K562 (cell line): ENCODE results near the gene IL31. TPM values are rescaled to one million over a fixed set of nuclear protein-coding genes. Genes with fewer than 3 reads are reported as not detected.

ENCODE experiments used
- ATAC-seq: fragments of 200-7000 bp; cut with Tn5 transposase; 3 replicates; pipeline ENCODE4 v1.9.1; 2020; ENCODE audit warnings: moderate library complexity
- BruUV-seq: library from RNA; stranded (reverse); fragments of 400-500 nt; replicated peaks from 2 replicates; lab custom pipeline; 2021; lab: Mats Ljungman, UMichigan
- CTCF ChIA-PET: fragments of 300-600 bp; formaldehyde crosslinking; extraction: SDS; loops from one replicate; lab custom pipeline; 2021; ENCODE audit warnings: low intra/inter-chr PET ratio; lab: Yijun Ruan, JAX
- POLR2A ChIA-PET: fragments of 300-600, 350-650 bp; sonication (Branson Sonifier 250); formaldehyde crosslinking; extraction: SDS; loops from one replicate; lab custom pipeline; 2021; ENCODE audit warnings: antibody characterized with exemption, inconsistent platforms; lab: Yijun Ruan, JAX
- DNase-seq, 4 experiments: peaks; one replicate each; pipeline versions ENCODE4 v3.0.0 to v3.0.0-alpha.2; 2011 to 2018; ENCODE audit warnings: low spot score in 3 of 4, mixed read lengths in 3 of 4; ENCODE audit errors: extremely low read depth in 1 of 4
- FAIRE-seq: peaks from 2 replicates; lab custom pipeline; 2011; peaks lifted over from hg19 to GRCh38; lab: Jason Lieb, UNC
- H2AFZ ChIP-seq: 2 replicates; pipeline ENCODE4 v1.6.0; 2011; ENCODE audit warnings: low read depth, low read length, control low read depth, inconsistent platforms
- H3K27ac ChIP-seq: fragments of 200-600 bp; 3 replicates; pipeline ENCODE4 v1.8.0; 2011; ENCODE audit warnings: low read depth, mild to moderate bottlenecking, control low read depth, inconsistent platforms, low read length, moderate library complexity, mixed read lengths; ENCODE audit errors: extremely low read depth
- H3K27me3 ChIP-seq, 2 experiments: fragments of 300-600 bp in 1 of 2; 2 replicates in 1 of 2; 3 replicates in 1 of 2; pipeline versions ENCODE4 v1.6.0 to v1.8.0; 2011; ENCODE audit warnings: inconsistent platforms in 2 of 2, low read length in 2 of 2, mild to moderate bottlenecking in 1 of 2, mixed read lengths in 1 of 2, moderate library complexity in 1 of 2; ENCODE audit not compliant: control insufficient read depth in 2 of 2, insufficient read depth in 2 of 2
- H3K36me3 ChIP-seq: fragments of 300-600 bp; 3 replicates; pipeline ENCODE4 v1.8.0; 2011; ENCODE audit warnings: mild to moderate bottlenecking, low read length, inconsistent platforms; ENCODE audit not compliant: control insufficient read depth, insufficient read depth
- H3K4me1 ChIP-seq, 2 experiments: fragments of 200-600 bp in 1 of 2; replicated peaks in 1 of 2; 2 replicates in 1 of 2; 3 replicates in 1 of 2; pipeline versions ENCODE4 v1.5.1 to v1.8.0; 2011; ENCODE audit warnings: inconsistent platforms in 2 of 2, low read length in 2 of 2, mild to moderate bottlenecking in 1 of 2, mixed read lengths in 1 of 2, moderate library complexity in 1 of 2; ENCODE audit not compliant: control insufficient read depth in 2 of 2, insufficient read depth in 2 of 2
- H3K4me2 ChIP-seq: 2 replicates; pipeline ENCODE4 v1.6.1; 2011; ENCODE audit warnings: low read length, control low read depth, inconsistent platforms, mixed read lengths; ENCODE audit not compliant: insufficient read depth
- H3K4me3 ChIP-seq: fragments of 200-600 bp; sonication (generic), shearing (Covaris generic); 2 replicates; pipeline ENCODE4 v1.5.1; 2016; ENCODE audit warnings: control low read depth, inconsistent platforms
- H3K79me2 ChIP-seq: fragments of 200-600 bp; 3 replicates; pipeline ENCODE4 v1.8.0; 2011; ENCODE audit warnings: low read length, inconsistent platforms; ENCODE audit not compliant: control insufficient read depth, insufficient read depth
- H3K9ac ChIP-seq, 2 experiments: 2 replicates each; pipeline versions ENCODE4 v1.6.0 to v1.6.1; 2011; ENCODE audit warnings: low read depth in 2 of 2, low read length in 2 of 2, control low read depth in 1 of 2, inconsistent platforms in 1 of 2, mild to moderate bottlenecking in 1 of 2, mixed read lengths in 1 of 2; ENCODE audit not compliant: insufficient read depth in 1 of 2
- H3K9me1 ChIP-seq: one replicate; pipeline ENCODE4 v1.6.0; 2011; ENCODE audit warnings: inconsistent platforms, mild to moderate bottlenecking, low read length, moderate library complexity; ENCODE audit not compliant: control insufficient read depth, insufficient read depth
- H3K9me3 ChIP-seq: replicated peaks from 2 replicates; pipeline ENCODE4 v1.5.1; 2011; ENCODE audit warnings: low read depth, low read length, inconsistent platforms; ENCODE audit not compliant: control insufficient read depth, insufficient read depth
- H4K20me1 ChIP-seq: replicated peaks from 2 replicates; pipeline ENCODE4 v1.6.1; 2011; ENCODE audit warnings: low read length, inconsistent platforms, mixed read lengths; ENCODE audit not compliant: control insufficient read depth, insufficient read depth
- HMG20A ChIP-seq: fragments of 450-650 bp; formaldehyde crosslinking; conservative IDR thresholded peaks from 2 replicates; pipeline ENCODE4 v1.4.0; 2020; ENCODE audit warnings: mild to moderate bottlenecking, mixed read lengths
- KLF16 ChIP-seq: IDR thresholded peaks from 2 replicates; pipeline ENCODE4 v1.6.1; 2016; ENCODE audit warnings: antibody characterized with exemption
- MAFF ChIP-seq: IDR thresholded peaks from 2 replicates; pipeline ENCODE4 v1.6.1; 2012; ENCODE audit warnings: low read length, improper control_type of control experiment
- MYNN ChIP-seq, 2 experiments: sonication (generic); formaldehyde crosslinking in 1 of 2; IDR thresholded peaks; 2 replicates each; pipeline versions ENCODE4 v1.5.0 to v1.6.1; 2016 to 2020; ENCODE audit warnings: antibody characterized with exemption in 1 of 2, missing genetic modification reagents in 1 of 2
- POLR2A ChIP-seq: fragments of 450-650 bp; conservative IDR thresholded peaks from 2 replicates; pipeline ENCODE4 v1.6.1; 2016
- POLR2AphosphoS5 ChIP-seq: IDR thresholded peaks from 2 replicates; pipeline ENCODE4 v1.6.1; 2011; ENCODE audit warnings: mild to moderate bottlenecking, low read depth, low read length, moderate library complexity; ENCODE audit not compliant: control insufficient read depth, insufficient read depth
- POLR2G ChIP-seq: fragments of 200-400 bp; formaldehyde crosslinking; IDR thresholded peaks from 2 replicates; pipeline ENCODE4 v1.6.1; 2017; ENCODE audit warnings: low read depth, mild to moderate bottlenecking, antibody characterized with exemption, low read length, moderate library complexity
- RBM22 ChIP-seq: fragments of 200-400 bp; formaldehyde crosslinking; IDR thresholded peaks from 2 replicates; pipeline ENCODE4 v1.6.1; 2018; ENCODE audit warnings: low read length, low read depth; ENCODE audit not compliant: poor library complexity, severe bottlenecking
- SAFB2 ChIP-seq: fragments of 200-400 bp; formaldehyde crosslinking; IDR thresholded peaks from 2 replicates; pipeline ENCODE4 v1.6.1; 2018; ENCODE audit warnings: borderline replicate concordance, low read length, low read depth, moderate library complexity; ENCODE audit not compliant: severe bottlenecking
- SMC3 ChIP-seq: conservative IDR thresholded peaks from 2 replicates; pipeline ENCODE4 v1.6.1; 2011; ENCODE audit warnings: low read depth, low read length, improper control_type of control experiment; ENCODE audit not compliant: insufficient read depth
- SUPT5H ChIP-seq: fragments of 450-650 bp; IDR thresholded peaks from 2 replicates; pipeline ENCODE4 v1.6.1; 2016
- ZFP30 ChIP-seq: fragments of 250-450 bp; sonication (Bioruptor Pico); IDR thresholded peaks from 2 replicates; pipeline ENCODE4 v1.8.0; 2022; ENCODE audit warnings: moderate library complexity, mild to moderate bottlenecking, inconsistent platforms, borderline replicate concordance
- ZNF584 ChIP-seq: fragments of 200-800 bp; sonication (Bioruptor generic); IDR thresholded peaks from 2 replicates; pipeline ENCODE4 v1.6.1; 2016; ENCODE audit warnings: low read depth, mild to moderate bottlenecking, missing genetic modification characterization, missing compliant biosample characterization
- WGBS: fragments of 100-300 bp; shearing (Covaris generic); methylation state at CpG from one replicate; pipeline ENCODE4 v1.1.6; 2016; ENCODE audit warnings: low coverage, mixed read lengths; ENCODE audit not compliant: insufficient coverage; ENCODE audit errors: missing lambda C conversion rate; 5-methylcytosine and 5-hydroxymethylcytosine counted together
- in situ Hi-C: fragments of 300-500 bp; cut with MboI; formaldehyde crosslinking; loops from 4 replicates; pipeline ENCODE4 v1.15.0; 2018; ENCODE audit warnings: inconsistent platforms, mixed read lengths
- intact Hi-C: fragments of 100-400 bp; cut with micrococcal nuclease; formaldehyde crosslinking; loops from 2 replicates; pipeline ENCODE4 v1.14.2; 2022
- polyA plus RNA-seq, 8 experiments: library from polyadenylated mRNA; depleted of rRNA in 4 of 8; stranded (reverse) in 5 of 8; unstranded in 3 of 8; fragments of >200 nt; fragmentation: Nextera tagmentation in 2 of 8; fragmentation: Illumina TruSeq in 1 of 8; extraction: Ambion mirVana in 2 of 8; extraction: Trizol in 1 of 8; gene quantifications; 2 replicates each; pipeline versions ENCODE4 v1.2.1 to v1.2.3, GENCODE V29; 2011 to 2014; ENCODE audit warnings: inconsistent platforms in 1 of 8, missing spikeins in 1 of 8
- total RNA-seq, 7 experiments: library from RNA; depleted of rRNA in 6 of 7; stranded (reverse); fragments of >200 nt in 6 of 7; fragmentation: Illumina TruSeq in 2 of 7; extraction: Trizol in 2 of 7; gene quantifications; 2 replicates each; pipeline versions ENCODE4 v1.2.1 to v1.2.3, GENCODE V29; 2011 to 2021; ENCODE audit warnings: low replicate concordance in 1 of 7
- TF ChIP-seq, protein P1 (sequence below), 2 experiments: fragments of 450-650 bp; IDR thresholded peaks; 2 replicates each; pipeline ENCODE4 v1.6.1; 2016
- TF ChIP-seq, protein P2 (sequence below): fragments of 250-450 bp; sonication (Bioruptor Pico); IDR thresholded peaks from 2 replicates; pipeline ENCODE4 v1.8.0; 2022; ENCODE audit warnings: moderate library complexity, mild to moderate bottlenecking, inconsistent platforms
- TF ChIP-seq, protein P3 (sequence below), 3 experiments: fragments of 200-800 bp in 1 of 3; sonication (Bioruptor generic) in 1 of 3; sonication (generic) in 1 of 3; formaldehyde crosslinking in 1 of 3; IDR thresholded peaks; 2 replicates each; pipeline versions ENCODE4 v1.6.1 to v1.8.0; 2016 to 2022; ENCODE audit warnings: mild to moderate bottlenecking in 2 of 3, missing compliant biosample characterization in 2 of 3, missing genetic modification characterization in 2 of 3, missing genetic modification reagents in 1 of 3

IL31 gene
- total and polyA plus RNA-seq, 9 of the 15 experiments (the other 6 are each of a cell fraction or from before 2014, with no cell fraction given) = not detected

DNA sequence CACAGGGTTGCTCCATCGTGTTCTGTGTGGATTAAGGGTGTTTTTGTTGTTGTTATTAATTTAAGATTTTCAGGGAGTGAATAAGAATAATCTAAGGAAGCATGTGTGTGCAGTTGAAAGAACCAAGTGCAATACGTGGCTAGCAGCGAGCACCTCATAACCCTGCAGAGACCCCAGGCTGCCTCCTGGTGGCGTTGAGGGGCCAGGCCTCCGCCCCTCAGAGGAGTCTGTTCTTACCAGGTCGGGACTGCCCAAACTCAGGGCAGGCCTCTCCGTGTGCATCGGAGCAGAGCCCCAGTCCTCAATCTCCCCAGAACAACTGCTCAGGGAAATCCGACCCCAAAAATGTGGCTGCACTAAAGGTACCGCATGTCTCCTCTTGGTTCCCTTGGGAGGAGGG, 36.8 kb downstream of the IL31 start (continued):
- TF ChIP-seq, protein P1, sequence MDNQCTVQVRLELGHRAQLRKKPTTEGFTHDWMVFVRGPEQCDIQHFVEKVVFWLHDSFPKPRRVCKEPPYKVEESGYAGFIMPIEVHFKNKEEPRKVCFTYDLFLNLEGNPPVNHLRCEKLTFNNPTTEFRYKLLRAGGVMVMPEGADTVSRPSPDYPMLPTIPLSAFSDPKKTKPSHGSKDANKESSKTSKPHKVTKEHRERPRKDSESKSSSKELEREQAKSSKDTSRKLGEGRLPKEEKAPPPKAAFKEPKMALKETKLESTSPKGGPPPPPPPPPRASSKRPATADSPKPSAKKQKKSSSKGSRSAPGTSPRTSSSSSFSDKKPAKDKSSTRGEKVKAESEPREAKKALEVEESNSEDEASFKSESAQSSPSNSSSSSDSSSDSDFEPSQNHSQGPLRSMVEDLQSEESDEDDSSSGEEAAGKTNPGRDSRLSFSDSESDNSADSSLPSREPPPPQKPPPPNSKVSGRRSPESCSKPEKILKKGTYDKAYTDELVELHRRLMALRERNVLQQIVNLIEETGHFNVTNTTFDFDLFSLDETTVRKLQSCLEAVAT (IDR thresholded peaks at IDR 0.05) = no peak
- no peak for TF ChIP-seq KLF16
- TF ChIP-seq SAFB2 = no peak
- peak; percentile 31; the same call in 1 of the 2 replicates for TF ChIP-seq SMC3
- TF ChIP-seq, protein P2, sequence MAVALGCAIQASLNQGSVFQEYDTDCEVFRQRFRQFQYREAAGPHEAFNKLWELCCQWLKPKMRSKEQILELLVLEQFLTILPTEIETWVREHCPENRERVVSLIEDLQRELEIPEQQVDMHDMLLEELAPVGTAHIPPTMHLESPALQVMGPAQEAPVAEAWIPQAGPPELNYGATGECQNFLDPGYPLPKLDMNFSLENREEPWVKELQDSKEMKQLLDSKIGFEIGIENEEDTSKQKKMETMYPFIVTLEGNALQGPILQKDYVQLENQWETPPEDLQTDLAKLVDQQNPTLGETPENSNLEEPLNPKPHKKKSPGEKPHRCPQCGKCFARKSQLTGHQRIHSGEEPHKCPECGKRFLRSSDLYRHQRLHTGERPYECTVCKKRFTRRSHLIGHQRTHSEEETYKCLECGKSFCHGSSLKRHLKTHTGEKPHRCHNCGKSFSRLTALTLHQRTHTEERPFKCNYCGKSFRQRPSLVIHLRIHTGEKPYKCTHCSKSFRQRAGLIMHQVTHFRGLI (CRISPR knock-in tag) = no peak
- no peak for TF ChIP-seq HMG20A

DNA sequence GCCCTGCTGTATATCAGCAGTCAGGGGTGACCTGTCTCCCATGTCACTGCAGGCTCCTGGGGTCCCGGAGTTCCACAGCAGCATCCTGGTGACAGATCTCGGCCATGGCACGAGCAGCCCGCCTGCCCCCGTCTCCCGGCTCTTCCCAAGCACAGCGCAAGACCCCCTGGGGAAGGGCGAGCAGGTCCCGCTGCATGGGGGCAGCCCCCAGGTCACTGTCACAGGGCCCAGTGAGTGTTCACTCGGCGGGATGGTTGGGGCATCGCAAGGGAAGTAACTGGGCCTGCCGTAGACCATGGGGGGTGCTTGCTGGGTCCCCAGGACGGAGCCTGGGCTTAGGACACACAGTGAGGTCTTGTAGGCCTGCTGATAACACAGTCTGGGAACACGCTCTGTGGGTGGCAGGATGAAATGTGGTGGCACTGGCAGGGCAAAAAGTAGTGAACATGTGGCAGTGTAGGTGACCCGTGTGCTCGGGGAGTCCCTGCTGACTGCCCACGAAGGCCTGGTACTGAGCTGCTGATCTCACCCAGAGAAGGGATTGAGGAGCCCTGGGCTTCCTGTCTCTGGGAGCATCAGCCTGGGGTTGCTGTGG, 38.5 kb downstream of the IL31 start:
- intact Hi-C loops (no loop called here), in situ Hi-C loops (no loop called here)
- no peak for DNase-seq
- no peaks in the 10 kb centered on the region for H3K9me1 ChIP-seq
- peaks cover 86% of the 10 kb centered on the region for H3K36me3 ChIP-seq
- peak overlapping the region in 1 of 2 experiments; percentile 70; a peak in 2 of 4 replicates for H3K9ac ChIP-seq
- no peaks in the 10 kb centered on the region for H3K9me3 ChIP-seq
- ChIA-PET POLR2A (interaction anchor here (0.6 to 1.0 kb wide), 3 partner anchors 10 to 333 kb away, joined by 3 to 4 read pairs (median 3); no protein-coding TSS in a partner anchor), CTCF (no interaction called here)
- no peak overlapping the region for H3K4me3 ChIP-seq
- H3K4me1 ChIP-seq = peaks cover 0 to 13% of the 10 kb centered on the region in 2 experiments; a peak in 1 of 5 replicates
- WGBS = 97% methylated on average over 16 of the region's 18 CpGs
- no peak for ATAC-seq
- H4K20me1 ChIP-seq = 0 out of 2 replicates have a peak, but pooled peaks cover 4% of the 10 kb centered on the region
- H3K4me2 ChIP-seq = no peak overlapping the region
- no TSS peak for BruUV-seq
- FAIRE-seq = no peak
- no peaks in the 10 kb centered on the region for H3K79me2 ChIP-seq
- H2AFZ ChIP-seq = no peak overlapping the region
- no peak overlapping the region for H3K27ac ChIP-seq
- H3K27me3 ChIP-seq = no peaks in the 10 kb centered on the region
- TF ChIP-seq ZNF584 (CRISPR knock-in tag) = no peak
- peak; percentile 80 for TF ChIP-seq POLR2G
- peak; percentile 22; the same call in 1 of the 2 replicates for TF ChIP-seq POLR2A
- TF ChIP-seq MYNN (IDR thresholded peaks at IDR 0.05) = 0 out of 2 replicates have a peak, but pooled peaks have one; percentile 29
- no peak for TF ChIP-seq MYNN (CRISPR knock-in tag; IDR thresholded peaks at IDR 0.05)
- peak; percentile 42 for TF ChIP-seq RBM22
- TF ChIP-seq POLR2AphosphoS5 = 0 out of 2 replicates have a peak, but pooled peaks have one; percentile 26
- TF ChIP-seq, protein P3, sequence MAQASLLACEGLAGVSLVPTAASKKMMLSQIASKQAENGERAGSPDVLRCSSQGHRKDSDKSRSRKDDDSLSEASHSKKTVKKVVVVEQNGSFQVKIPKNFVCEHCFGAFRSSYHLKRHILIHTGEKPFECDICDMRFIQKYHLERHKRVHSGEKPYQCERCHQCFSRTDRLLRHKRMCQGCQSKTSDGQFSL (CRISPR knock-in tag; IDR thresholded peaks at IDR 0.05) = peak; percentile 61; the same call in 1 of the 2 replicates
- TF ChIP-seq, protein P3 (tag; IDR thresholded peaks at IDR 0.05) = no peak
- no peak for TF ChIP-seq ZFP30 (CRISPR knock-in tag)
- 0 out of 2 replicates have a peak, but pooled peaks have one; percentile 39 for TF ChIP-seq SUPT5H
- TF ChIP-seq MAFF = no peak
